ENCODE data around the gene KPNB1. TPM values are rescaled to one million over a fixed set of nuclear protein-coding genes. Genes with fewer than 3 reads are reported as not detected.

Gene KPNB1
- polyA plus RNA-seq, 2 of the 4 experiments (the other 2 are of a cell fraction), result 315 to 358 TPM

GRCh38 chr17:47603830-47604597 lies 45.7 kb upstream of the KPNB1 start:
- H3K27ac ChIP-seq, result no peak overlapping the region
- no peaks in the 10 kb centered on the region for H3K4me1 ChIP-seq
- TF ChIP-seq CEBPB (IDR thresholded peaks at IDR 0.05), result no peak
- no peak for TF ChIP-seq PBX3 (IDR thresholded peaks at IDR 0.05)
- TF ChIP-seq BHLHE40 (IDR thresholded peaks at IDR 0.05; ENCODE audit: low read depth, low read length), result no peak
- TF ChIP-seq RFX5 (IDR thresholded peaks at IDR 0.05), result no peak
- TF ChIP-seq GATA3 (IDR thresholded peaks at IDR 0.05; ENCODE audit: borderline replicate concordance), result no peak
- TF ChIP-seq HOXA7 (CRISPR knock-in tag; IDR thresholded peaks at IDR 0.05), result no peak
- TF ChIP-seq POLR2AphosphoS2 (conservative IDR thresholded peaks at IDR 0.05; ENCODE audit: low read length), result no peak
- no peak for TF ChIP-seq HEYL (CRISPR knock-in tag; IDR thresholded peaks at IDR 0.05)
- TF ChIP-seq ATOH8 (CRISPR knock-in tag; IDR thresholded peaks at IDR 0.05; ENCODE audit: low read depth), result no peak
- no peak for TF ChIP-seq ZNF302 (CRISPR knock-in tag; IDR thresholded peaks at IDR 0.05)
- TF ChIP-seq SMC3 (IDR thresholded peaks at IDR 0.05), result no peak
- no peak for TF ChIP-seq JUN (IDR thresholded peaks at IDR 0.05)
- no peak overlapping the region for H3K4me3 ChIP-seq
- WGBS (ENCODE audit: missing lambda C conversion rate), result 74% methylated on average over 4 of the region's 4 CpGs
- FAIRE-seq (peak; percentile 61), DNase-seq (ENCODE audit: low read depth in 1 of 2, low spot score in 1 of 2) (no peak), ATAC-seq (no peak)
- ChIA-PET POLR2A (no interaction called here), CTCF (interaction anchor here (0.6 to 5.9 kb wide), 6 partner anchors 10 to 242 kb away, joined by 3 to 47 read pairs (median 4); no protein-coding TSS in a partner anchor)
- no peaks in the 10 kb centered on the region for H3K9me3 ChIP-seq
- H3K4me2 ChIP-seq, result no peak overlapping the region

- 97% methylated on average over 1 of the region's 1 CpG for WGBS (ENCODE audit: missing lambda C conversion rate)
- FAIRE-seq (no peak), DNase-seq (ENCODE audit: low read depth in 1 of 2, low spot score in 1 of 2) (no peak), ATAC-seq (no peak)
- TF ChIP-seq CHD4 (IDR thresholded peaks at IDR 0.05; ENCODE audit: borderline replicate concordance) (no peak), FOSB (CRISPR knock-in tag; IDR thresholded peaks at IDR 0.05) (no peak), CHD2 (IDR thresholded peaks at IDR 0.05; ENCODE audit: low read length, partially characterized antibody) (no peak), JUNB (IDR thresholded peaks at IDR 0.05) (no peak), REST (IDR thresholded peaks at IDR 0.05) (no peak), JUN (IDR thresholded peaks at IDR 0.05) (no peak), ELK1 (IDR thresholded peaks at IDR 0.05; ENCODE audit: low read depth, low read length) (no peak), MYC (IDR thresholded peaks at IDR 0.05; ENCODE audit: borderline replicate concordance, low read length) (no peak), ZSCAN20 (CRISPR knock-in tag; IDR thresholded peaks at IDR 0.05) (no peak), RFX5 (IDR thresholded peaks at IDR 0.05) (no peak), MAZ (IDR thresholded peaks at IDR 0.05; ENCODE audit: borderline replicate concordance, low read depth, low read length) (no peak), E2F6 (IDR thresholded peaks at IDR 0.05; ENCODE audit: borderline replicate concordance, low read depth) (no peak), HOXA7 (CRISPR knock-in tag; IDR thresholded peaks at IDR 0.05) (no peak), MAFK (IDR thresholded peaks at IDR 0.05; ENCODE audit: partially characterized antibody) (no peak), HES2 (IDR thresholded peaks at IDR 0.05) (no peak)
- no peaks in the 10 kb centered on the region for H3K9me3 ChIP-seq
- H3K27ac ChIP-seq, result no peak overlapping the region
- peaks cover 2% of the 10 kb centered on the region; the same call in 1 of the 3 replicates for H3K4me1 ChIP-seq
- no peak overlapping the region for H3K4me2 ChIP-seq
- POLR2A ChIA-PET, result interaction anchor here (1.2 kb wide), 1 partner anchor 104 kb away, joined by 3 read pairs; no protein-coding TSS in a partner anchor
- CTCF ChIA-PET, result interaction anchor here (0.7 to 5.9 kb wide), 7 partner anchors 9 to 243 kb away, joined by 3 to 47 read pairs (median 4); no protein-coding TSS in a partner anchor
- H3K4me3 ChIP-seq, result no peak overlapping the region
Observed at GRCh38 chr17:47604598-47604927, 45.2 kb upstream of the KPNB1 start.

Data from A549 (cell line).